IMR-90 (cell line): ENCODE results near the gene TMPRSS13.
"Not testable (repeated sequence)": the region's sequence is repeated elsewhere in the genome, so short reads cannot be mapped to it uniquely, and the experiment has no call there.

Source experiments
- CTCF ChIP-seq: conservative IDR thresholded peaks from 2 replicates; pipeline ENCODE4 v1.5.1; 2012; ENCODE audit warnings: mild to moderate bottlenecking, low read depth, low read length, improper control_type of control experiment
- MAFK ChIP-seq: IDR thresholded peaks from 2 replicates; pipeline ENCODE4 v1.6.1; 2012; ENCODE audit warnings: low read depth, low read length, improper control_type of control experiment
- NFE2L2 ChIP-seq: fragments of 150-350 bp; IDR thresholded peaks from 2 replicates; pipeline ENCODE4 v1.6.1; 2016; ENCODE audit warnings: low read depth, mild to moderate bottlenecking, low read length
- POLR2A ChIP-seq: IDR thresholded peaks from 2 replicates; pipeline ENCODE4 v1.6.1; 2012; ENCODE audit warnings: mild to moderate bottlenecking, low read depth, low read length
- RAD21 ChIP-seq: IDR thresholded peaks from 2 replicates; pipeline ENCODE4 v1.6.1; 2012; ENCODE audit warnings: low read length, improper control_type of control experiment
- RCOR1 ChIP-seq: IDR thresholded peaks from 2 replicates; pipeline ENCODE4 v1.6.1; 2012; ENCODE audit warnings: mild to moderate bottlenecking, low read length, improper control_type of control experiment; ENCODE audit not compliant: insufficient replicate concordance
- SMC3 ChIP-seq: fragments of 150-350 bp; IDR thresholded peaks from 2 replicates; pipeline ENCODE4 v1.6.1; 2016; ENCODE audit warnings: low read depth, mild to moderate bottlenecking, antibody characterized with exemption, low read length, moderate library complexity
- TF ChIP-seq, protein P1 (sequence below): fragments of 150-350 bp; IDR thresholded peaks from 2 replicates; pipeline ENCODE4 v1.6.1; 2017; ENCODE audit warnings: mild to moderate bottlenecking, antibody characterized with exemption, low read length, low read depth

- not testable (repeated sequence) for TF ChIP-seq CTCF, POLR2A, SMC3, RCOR1, NFE2L2, MAFK, RAD21
- TF ChIP-seq, protein P1, sequence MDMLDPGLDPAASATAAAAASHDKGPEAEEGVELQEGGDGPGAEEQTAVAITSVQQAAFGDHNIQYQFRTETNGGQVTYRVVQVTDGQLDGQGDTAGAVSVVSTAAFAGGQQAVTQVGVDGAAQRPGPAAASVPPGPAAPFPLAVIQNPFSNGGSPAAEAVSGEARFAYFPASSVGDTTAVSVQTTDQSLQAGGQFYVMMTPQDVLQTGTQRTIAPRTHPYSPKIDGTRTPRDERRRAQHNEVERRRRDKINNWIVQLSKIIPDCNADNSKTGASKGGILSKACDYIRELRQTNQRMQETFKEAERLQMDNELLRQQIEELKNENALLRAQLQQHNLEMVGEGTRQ = not testable (repeated sequence)
Measured at GRCh38 chr11:117947751-117948150, 18.5 kb upstream of the TMPRSS13 start.
